GM18517 (cell line): Measurements from ENCODE around the gene LCE3B.

ENCODE experiments used
- ATAC-seq: cut with Tn5 transposase; IDR thresholded peaks from one replicate; pipeline ENCODE4 v1.9.1; 2021; ENCODE audit warnings: mild to moderate bottlenecking, moderate library complexity; ENCODE audit not compliant: unreplicated experiment

The LCE3B gene

GRCh38 chr1:152657677-152658076 lies 44.1 kb downstream of the LCE3B start:
- ATAC-seq = no peak

DNA sequence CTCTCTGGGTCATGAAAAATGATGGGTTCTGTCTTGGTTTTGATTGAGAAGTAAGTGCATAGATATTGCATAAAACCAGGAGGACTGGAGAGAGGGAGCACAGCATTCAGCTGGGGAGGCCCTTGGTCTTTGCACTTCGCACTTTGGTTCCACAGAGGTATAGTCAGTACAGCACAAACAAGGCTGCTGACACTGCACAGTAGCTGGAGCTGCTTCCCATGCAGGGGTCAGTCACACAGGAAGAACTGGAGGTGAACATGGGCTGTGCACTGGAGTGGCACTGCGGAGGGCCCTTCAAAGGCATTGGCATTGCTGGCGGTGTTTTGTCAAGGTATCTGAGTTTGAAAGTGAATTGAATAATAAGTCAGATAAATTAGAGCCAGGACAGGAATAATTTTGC lies 45.0 kb downstream of the LCE3B start:
- no peak for ATAC-seq

DNA sequence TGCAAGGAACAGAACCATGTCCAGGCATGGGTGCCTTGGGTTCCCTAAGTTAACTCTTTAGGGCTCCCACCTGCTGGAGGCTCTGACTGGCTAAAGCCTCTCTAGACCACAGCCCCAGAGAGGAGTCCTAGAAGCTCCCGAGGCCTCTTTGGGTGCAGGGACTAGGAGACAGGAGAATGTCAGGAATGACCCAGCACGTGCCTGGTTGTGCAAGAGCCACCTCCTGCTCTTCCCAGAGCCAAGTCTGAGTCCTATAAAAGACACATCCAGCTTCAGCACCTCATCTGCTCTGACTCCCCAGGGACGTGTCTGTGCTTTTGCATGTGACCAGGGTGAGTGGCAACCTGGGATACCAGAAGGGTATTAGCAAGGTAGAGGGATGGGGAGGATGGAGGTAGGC lies 49.5 kb downstream of the LCE3B start, which contains the start of gene LCE2D:
LCE2D (plus strand) TSS at position 283 of the 400 bp plus-strand sequence. CDS start 726 bp downstream, outside the sequence.
- no peak for ATAC-seq
